Right forelimb (tissue), 1 donor: ENCODE measurements around the gene ARHGAP44.
A peak's percentile ranks its signal among the peaks of the same experiment; 100 is the strongest.
"Not testable (repeated sequence)": the region's sequence is repeated elsewhere in the genome, so short reads cannot be mapped to it uniquely, and the experiment has no call there.

ENCODE experiments used
- DNase-seq: peaks from one replicate; pipeline ENCODE4 v3.0.0-alpha.2; 2018

Gene ARHGAP44

GRCh38 chr17:12967962-12968361 is 178.7 kb downstream of the ARHGAP44 start:
- DNase-seq, result no peak

GRCh38 chr17:12973496-12974004 is 184.3 kb downstream of the ARHGAP44 start:
- DNase-seq, result peak; percentile 64

GRCh38 chr17:12974005-12974531 is 184.8 kb downstream of the ARHGAP44 start:
- DNase-seq, result peak; percentile 62

DNA sequence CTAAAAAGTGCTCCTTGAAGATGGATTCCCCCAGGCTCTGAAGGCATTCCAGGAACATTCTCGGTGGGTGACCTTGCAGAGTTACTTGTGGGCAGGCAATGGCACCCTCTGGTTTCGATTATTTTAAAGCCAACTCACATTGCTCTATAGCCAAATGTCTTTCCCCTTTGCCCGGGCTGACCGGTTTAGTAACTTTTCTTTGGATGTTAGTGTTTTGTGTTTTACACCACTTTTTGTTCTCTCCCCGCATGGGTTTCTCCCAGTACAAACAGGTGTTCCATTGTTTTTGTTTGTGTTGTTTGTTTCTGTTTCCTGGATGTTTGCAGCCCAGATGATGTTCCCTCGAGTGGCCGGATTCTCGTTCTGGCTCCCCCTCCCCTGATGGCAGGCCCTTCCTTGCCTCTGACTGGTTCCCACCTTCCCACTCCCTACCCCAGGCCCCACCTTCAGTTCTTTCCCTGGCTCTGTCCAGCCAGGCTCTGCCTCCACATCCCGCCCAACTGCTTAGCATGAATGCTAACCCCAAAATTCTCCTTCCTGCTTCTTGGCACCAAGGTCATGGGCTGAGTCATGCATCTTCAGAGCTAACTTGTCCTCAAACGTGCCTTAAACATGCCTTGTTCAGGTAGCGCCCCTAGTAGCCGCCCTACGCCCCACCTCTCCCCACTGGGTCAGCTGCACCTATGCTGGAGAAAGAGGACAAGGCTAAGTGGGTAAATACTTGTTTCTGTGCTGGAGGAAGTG is 187.9 kb downstream of the ARHGAP44 start:
- no peak for DNase-seq

GRCh38 chr17:12978787-12979186 is 189.5 kb downstream of the ARHGAP44 start:
- not testable (repeated sequence) for DNase-seq

GRCh38 chr17:12979246-12979645 is 189.9 kb downstream of the ARHGAP44 start:
- no peak for DNase-seq

- DNase-seq, result no peak
Observed at GRCh38 chr17:12979826-12980500, 190.7 kb downstream of the ARHGAP44 start.

DNA sequence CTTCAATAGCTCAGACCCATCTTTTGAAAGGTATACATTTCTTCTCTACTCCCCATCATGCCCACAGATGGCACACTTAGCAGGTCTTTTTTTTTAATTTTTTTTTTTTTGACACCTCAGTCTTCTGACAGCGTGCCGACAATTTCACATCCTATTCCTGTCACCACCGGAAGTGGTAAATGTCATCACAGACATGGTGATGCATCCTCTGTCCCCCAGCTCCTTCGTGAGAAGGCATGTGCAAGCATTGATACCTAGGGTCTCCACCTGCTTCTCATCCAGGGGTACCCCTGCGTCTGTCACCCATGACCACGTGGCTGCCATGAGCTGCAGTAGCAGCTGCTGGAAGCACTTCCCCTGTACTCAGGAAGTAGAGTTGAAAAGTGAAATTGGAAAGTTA is 192.9 kb downstream of the ARHGAP44 start:
- no peak for DNase-seq

DNA sequence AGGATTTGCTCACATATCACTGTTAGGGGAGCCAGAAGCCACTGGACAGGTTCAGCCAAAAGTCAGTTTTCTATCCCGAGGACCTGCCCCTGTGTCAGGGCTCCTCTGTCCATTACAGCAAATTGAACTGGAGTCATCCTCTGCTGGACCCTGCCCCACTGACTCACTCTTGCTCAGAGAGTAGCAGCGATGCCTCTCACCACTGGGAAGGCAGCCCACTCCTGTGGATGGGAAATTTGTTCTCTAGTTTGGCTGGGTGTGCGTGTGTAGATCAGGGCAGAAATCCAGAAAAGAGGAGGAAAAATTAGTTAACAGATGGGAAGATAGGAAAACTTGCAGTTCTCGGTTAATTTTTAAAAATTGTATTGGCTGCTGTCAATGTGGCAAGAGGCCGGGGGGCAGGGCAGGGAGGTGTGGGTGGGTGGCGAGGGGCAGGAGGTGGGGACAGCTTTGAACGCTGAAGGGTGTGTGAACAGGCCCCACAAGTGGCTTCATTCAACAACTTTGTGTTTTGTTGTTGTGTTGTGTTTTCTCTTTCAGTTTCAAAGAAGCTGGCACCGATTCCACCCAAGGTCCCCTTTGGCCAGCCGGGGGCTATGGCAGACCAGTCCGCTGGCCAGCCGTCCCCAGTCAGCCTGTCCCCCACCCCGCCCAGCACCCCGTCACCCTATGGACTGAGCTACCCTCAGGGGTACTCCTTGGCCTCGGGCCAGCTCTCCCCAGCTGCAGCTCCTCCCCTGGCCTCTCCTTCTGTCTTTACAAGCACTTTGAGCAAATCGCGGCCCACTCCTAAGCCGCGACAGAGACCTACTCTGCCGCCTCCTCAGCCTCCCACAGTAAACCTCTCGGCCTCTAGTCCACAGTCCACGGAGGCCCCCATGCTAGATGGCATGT is 194.9 kb downstream of the ARHGAP44 start:
- peak; percentile 84 for DNase-seq

DNA sequence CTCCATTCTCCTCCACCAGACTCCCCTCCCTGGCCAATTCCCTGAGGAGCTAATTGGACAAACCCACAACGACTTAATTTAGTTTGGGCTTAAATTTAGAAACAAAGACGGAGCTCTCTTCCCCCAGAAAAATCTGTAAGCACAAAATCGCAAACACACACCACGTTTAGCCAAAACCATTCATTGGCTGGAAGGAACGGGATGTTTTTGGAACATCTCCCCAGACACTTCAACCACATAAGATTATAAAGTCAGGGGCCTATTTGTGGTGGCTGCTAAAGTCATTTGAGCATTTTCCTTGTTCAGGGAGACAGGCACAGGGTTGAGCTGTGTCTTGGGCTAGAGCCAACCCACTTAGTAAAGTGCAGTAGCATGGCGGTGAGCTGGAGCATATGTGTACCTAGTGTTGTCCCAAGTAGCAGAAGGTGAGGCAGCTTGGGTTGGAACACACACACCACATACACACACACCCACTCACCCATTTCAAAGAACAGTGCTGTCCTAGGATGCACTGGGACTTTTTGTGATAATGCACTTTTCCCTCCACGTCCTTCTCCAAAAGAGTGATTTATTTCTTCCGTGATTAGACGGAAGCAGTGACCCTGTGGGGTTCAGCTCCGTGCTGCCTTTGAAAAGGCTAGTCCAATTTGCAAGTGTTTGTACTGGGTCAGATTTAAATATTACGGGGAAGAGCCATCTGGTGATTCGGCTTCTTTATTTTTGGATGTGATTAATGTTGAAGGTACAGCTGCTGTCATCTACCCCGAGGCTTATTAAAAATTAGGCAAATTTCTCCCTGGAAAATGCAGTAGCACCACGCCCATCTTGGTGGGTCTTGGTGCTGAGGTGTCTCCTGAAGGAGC is 196.4 kb downstream of the ARHGAP44 start:
- no peak for DNase-seq

GRCh38 chr17:12987120-12987519 is 197.8 kb downstream of the ARHGAP44 start:
- DNase-seq, result no peak

DNA sequence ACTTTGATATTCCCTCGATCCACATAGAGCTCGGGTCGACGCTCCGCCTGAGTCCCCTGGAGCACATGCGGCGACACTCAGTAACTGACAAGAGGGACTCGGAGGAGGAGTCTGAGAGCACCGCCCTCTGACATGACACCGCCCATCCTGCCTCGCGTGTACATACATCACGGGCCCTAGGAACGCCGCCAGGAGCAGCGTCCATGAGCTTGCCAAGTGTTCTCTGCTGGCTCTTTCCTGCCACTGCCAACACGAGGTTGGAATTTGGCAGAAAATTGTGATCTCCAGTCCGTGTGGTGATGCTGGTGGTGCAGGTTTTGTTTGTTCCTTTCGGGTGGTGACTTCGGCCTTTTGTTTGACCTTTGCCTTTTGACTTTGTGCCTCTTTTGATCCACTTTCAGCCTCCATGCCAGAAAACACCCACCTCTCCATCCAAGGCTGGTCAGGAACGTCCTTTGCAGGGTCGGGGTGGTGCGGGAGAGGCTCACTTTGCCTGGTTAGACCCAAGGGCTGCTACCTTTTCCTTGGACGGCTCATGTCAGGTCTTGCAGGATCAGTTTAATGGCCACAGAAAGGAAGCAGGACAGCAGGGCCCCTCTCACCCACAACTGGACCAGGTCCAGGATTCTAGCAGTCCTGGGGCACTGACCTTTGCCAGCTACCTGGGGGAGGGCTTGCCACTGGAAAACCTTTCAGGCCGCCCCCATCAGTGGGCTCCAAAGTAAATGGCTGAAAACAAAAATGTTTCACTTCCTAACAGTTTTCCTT is 200.9 kb downstream of the ARHGAP44 start:
- DNase-seq, result no peak

GRCh38 chr17:12990926-12991325 is 201.6 kb downstream of the ARHGAP44 start:
- no peak for DNase-seq

DNA sequence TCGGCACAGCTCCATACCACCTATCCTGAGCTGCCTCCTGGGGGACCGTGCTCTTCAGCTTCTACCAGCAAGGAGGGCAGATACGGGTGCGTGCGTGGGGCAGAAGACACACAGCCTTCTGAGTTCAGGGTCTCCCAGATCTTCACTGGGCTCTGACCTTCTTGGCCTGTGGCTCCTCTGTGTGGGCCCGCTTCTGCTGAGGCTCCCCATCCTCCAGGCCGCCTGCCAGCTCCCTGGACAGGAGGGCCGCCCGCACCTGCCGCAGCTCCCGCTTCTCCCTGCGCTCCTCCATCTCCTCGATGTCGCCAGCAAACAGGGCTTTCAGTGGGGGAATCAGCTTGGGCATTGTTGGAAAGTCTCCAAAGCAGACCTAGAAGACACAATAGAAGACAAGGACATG is 203.4 kb downstream of the ARHGAP44 start:
- DNase-seq, result no peak

DNA sequence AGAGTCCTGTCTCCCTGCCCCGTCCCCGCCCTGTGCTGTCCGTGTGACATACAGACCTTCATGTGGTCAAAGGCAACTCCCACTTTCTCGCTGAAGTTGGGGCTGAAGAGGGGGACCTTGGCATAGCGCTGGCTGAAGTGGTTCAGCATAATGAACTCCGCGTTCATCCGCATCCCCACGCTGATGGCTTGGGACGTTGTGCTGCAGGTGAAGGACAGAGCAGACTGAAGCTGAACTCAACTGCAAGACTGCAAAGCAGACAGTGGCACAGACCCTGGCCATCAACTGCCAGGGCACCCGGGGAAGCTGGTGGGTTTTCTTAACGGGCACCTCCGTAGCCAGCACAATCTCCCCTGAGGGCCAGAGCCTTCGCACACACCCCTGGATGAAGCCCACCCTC is 204.3 kb downstream of the ARHGAP44 start:
- no peak for DNase-seq

- no peak for DNase-seq
Observed at GRCh38 chr17:12994341-12995074, 205.2 kb downstream of the ARHGAP44 start.

DNA sequence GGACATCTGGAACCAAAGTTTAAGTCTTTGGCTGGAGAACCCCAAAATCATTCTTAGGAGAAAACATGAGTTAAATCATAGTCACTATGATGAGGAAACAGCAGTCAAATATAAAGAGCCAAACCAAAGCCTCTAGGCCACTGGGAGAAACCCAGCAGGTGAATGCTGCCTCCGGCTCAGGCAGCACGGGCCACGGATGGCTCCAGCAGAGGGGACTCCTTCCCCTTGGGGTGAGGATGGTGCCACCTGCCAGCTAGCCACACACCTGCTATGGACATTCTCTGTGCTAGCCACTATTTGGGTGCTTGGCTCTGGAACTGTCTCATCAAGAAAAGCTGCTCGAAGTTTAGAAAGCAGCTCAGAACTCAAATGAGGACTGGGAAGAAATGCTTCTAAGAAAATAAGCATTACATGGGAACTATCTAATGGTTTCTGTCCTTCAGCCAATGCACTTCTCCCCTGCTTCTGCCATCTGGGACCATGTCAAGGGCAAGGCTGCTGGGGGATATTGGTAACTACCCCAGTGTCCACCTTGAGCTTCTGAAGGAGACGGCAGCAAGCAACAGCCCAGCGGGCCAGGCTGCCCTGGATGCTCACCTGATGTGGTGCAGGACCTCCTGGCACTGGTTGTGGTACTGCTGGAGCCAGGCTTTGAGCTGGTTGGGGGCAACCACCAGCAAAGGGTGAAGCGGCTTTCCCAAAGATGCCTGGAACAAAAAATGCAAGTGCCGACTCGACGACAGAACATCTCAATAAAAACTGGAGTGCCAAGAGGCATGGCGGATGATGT is 206.0 kb downstream of the ARHGAP44 start:
- no peak for DNase-seq

DNA sequence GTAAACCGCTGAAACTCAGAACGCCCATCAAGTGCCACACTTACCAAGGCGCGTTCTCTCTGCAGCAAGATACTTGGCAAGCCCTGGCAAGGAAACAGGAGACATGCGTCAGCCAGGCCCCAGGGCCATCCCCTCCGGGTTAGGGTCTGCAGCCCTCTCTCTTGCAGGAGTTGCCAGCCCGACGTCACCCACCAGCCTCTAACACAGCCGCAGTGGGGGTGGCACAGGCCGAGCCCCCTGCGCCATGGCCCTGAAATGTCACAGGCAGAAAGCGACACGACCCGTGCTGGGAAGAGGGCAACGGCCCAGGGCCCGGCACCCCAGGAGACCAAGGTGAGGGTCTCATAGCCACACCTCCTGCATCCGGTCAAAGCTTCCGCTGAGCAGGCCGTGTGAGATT is 206.6 kb downstream of the ARHGAP44 start:
- DNase-seq, result no peak

DNA sequence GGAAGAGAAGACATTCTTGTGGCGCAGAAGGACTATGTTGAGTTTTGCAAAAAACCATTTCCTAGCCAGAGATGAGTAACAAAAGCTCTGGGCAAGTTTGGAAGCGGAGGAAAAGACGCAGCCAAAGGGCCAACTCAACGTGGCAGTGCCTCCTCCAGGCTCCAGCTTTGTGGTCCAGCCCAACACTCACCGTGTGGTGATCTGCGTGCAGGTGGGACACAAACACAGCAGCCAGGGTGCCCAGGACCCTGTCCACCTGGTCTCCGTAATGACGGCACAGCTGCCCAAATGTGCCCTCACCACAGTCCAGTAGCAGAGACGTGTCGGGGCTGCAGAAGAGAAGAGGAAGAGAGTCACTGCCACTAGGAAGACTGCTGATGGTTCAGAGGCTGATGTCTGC is 207.1 kb downstream of the ARHGAP44 start:
- DNase-seq, result no peak

DNA sequence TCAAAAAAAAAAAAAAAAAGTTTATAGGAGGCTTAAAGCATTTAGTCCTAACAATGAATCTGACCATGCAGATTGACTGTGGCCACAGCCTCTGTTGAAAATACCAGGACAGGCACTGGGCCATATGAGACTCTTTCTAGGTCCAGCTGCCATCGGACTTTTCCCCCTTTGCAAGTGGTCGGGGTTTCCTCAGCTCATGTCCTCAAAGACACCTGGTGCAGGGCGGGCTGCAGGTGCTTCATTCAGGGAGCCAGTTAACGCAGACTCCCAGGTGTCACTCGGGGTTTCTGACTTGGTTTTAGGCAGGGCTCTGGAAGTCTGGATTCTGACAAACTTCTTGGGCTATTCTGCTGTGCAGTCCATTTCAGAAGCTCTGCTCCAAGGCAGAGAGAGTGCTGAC is 207.6 kb downstream of the ARHGAP44 start:
- no peak for DNase-seq
